Measurements from ENCODE around the gene SIM1.

DNA sequence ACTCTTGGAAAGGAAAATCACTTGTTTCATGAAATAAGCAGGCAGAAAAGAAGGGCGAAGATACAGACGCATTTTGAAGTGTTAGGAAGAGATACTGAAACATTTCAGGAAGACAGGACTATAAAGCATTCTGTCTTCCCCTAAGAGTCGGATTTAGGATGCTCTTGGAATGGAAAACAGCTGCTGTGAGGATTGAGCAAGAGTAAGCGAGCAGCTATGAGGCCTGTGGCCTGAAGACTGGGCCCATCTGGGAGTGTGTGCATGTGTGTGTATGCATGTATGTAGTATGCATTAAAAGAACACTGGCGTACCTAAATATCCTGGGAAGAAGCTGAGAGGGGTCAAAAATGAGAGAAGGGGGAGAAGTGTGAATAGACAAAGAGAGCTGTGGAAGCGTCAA, 83.6 kb downstream of the SIM1 start:
- TF ChIP-seq, protein P1, sequence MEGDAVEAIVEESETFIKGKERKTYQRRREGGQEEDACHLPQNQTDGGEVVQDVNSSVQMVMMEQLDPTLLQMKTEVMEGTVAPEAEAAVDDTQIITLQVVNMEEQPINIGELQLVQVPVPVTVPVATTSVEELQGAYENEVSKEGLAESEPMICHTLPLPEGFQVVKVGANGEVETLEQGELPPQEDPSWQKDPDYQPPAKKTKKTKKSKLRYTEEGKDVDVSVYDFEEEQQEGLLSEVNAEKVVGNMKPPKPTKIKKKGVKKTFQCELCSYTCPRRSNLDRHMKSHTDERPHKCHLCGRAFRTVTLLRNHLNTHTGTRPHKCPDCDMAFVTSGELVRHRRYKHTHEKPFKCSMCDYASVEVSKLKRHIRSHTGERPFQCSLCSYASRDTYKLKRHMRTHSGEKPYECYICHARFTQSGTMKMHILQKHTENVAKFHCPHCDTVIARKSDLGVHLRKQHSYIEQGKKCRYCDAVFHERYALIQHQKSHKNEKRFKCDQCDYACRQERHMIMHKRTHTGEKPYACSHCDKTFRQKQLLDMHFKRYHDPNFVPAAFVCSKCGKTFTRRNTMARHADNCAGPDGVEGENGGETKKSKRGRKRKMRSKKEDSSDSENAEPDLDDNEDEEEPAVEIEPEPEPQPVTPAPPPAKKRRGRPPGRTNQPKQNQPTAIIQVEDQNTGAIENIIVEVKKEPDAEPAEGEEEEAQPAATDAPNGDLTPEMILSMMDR (IDR thresholded peaks at IDR 0.05) = no peak
- no peak for TF ChIP-seq ZFX (IDR thresholded peaks at IDR 0.05; ENCODE audit: borderline replicate concordance)

All from 22Rv1 (cell line).